Measurements from ENCODE around the gene CDK4.

Gene CDK4

GRCh38 chr12:57755454-57756372 is 3.6 kb upstream of the CDK4 start:
- H4K20me1 ChIP-seq (ENCODE audit: insufficient read depth, low read length), result no peaks in the 10 kb centered on the region
- H3K4me3 ChIP-seq (ENCODE audit: low read depth, low read length, poor library complexity, severe bottlenecking), result peak overlapping the region; percentile 73
- H3K4me1 ChIP-seq (ENCODE audit: insufficient read depth, low read length, severe bottlenecking), result peaks cover 43% of the 10 kb centered on the region
- peak overlapping the region; percentile 65 for H3K27ac ChIP-seq (ENCODE audit: low read depth, low read length, poor library complexity, severe bottlenecking)
- H3K9me2 ChIP-seq (ENCODE audit: low read depth, low read length), result no peaks in the 10 kb centered on the region
- H3K27me3 ChIP-seq (ENCODE audit: insufficient read depth, low read length), result no peaks in the 10 kb centered on the region
- TF ChIP-seq CTCF (IDR thresholded peaks at IDR 0.05; ENCODE audit: low read length) (no peak), EZH2 (IDR thresholded peaks at IDR 0.05; ENCODE audit: borderline replicate concordance, low read length) (no peak)
- H3K9me3 ChIP-seq (ENCODE audit: low read length), result no peaks in the 10 kb centered on the region
- peak overlapping the region; percentile 77 for H3K9ac ChIP-seq (ENCODE audit: low read length)
- H3K79me2 ChIP-seq (ENCODE audit: insufficient read depth, low read length), result peaks cover 14% of the 10 kb centered on the region
- no peak overlapping the region for H2AFZ ChIP-seq (ENCODE audit: low read length)
- no peaks in the 10 kb centered on the region for H3F3A ChIP-seq (ENCODE audit: insufficient read depth, low read length)
- H3K36me3 ChIP-seq (ENCODE audit: insufficient read depth, low read length), result peaks cover 34% of the 10 kb centered on the region
- peak overlapping the region; percentile 91 for H3K4me2 ChIP-seq (ENCODE audit: low read length)

GRCh38 chr12:57755194-57755453 is 3.0 kb upstream of the CDK4 start:
- peak overlapping the region; percentile 77 for H3K9ac ChIP-seq (ENCODE audit: low read length)

GRCh38 chr12:57754411-57755193 is 2.5 kb upstream of the CDK4 start, which contains the start of gene MARCHF9:
MARCHF9 (plus strand) TSS chr12:57755103; CDS start chr12:57755529, 426 bp downstream.
- Histone ChIP-seq H3K9me2 (ENCODE audit: low read depth, low read length) (no peaks in the 10 kb centered on the region), H3K27ac (ENCODE audit: low read depth, low read length, poor library complexity, severe bottlenecking) (peak within 1 kb of the TSS; percentile 65), H3K27me3 (ENCODE audit: insufficient read depth, low read length) (no peaks in the 10 kb centered on the region), H3K4me1 (ENCODE audit: insufficient read depth, low read length, severe bottlenecking) (peaks cover 48% of the 10 kb centered on the region), H3K79me2 (ENCODE audit: insufficient read depth, low read length) (peaks cover 21% of the 10 kb centered on the region), H3K9me3 (ENCODE audit: low read length) (no peaks in the 10 kb centered on the region), H3K36me3 (ENCODE audit: insufficient read depth, low read length) (peaks cover 39% of the 10 kb centered on the region), H3K4me3 (ENCODE audit: low read depth, low read length, poor library complexity, severe bottlenecking) (peak within 1 kb of the TSS; percentile 73), H3K4me2 (ENCODE audit: low read length) (peak within 1 kb of the TSS; percentile 91), H3F3A (ENCODE audit: insufficient read depth, low read length) (no peaks in the 10 kb centered on the region), H4K20me1 (ENCODE audit: insufficient read depth, low read length) (no peaks in the 10 kb centered on the region), H3K9ac (ENCODE audit: low read length) (peak within 1 kb of the TSS; percentile 77), H2AFZ (ENCODE audit: low read length) (no peak within 1 kb of the TSS)
- no peak for TF ChIP-seq CTCF (IDR thresholded peaks at IDR 0.05; ENCODE audit: low read length)

More at GRCh38 chr12:57755194-57755453, 3.0 kb upstream of the CDK4 start:
- H3F3A ChIP-seq (ENCODE audit: insufficient read depth, low read length), result no peaks in the 10 kb centered on the region
- no peaks in the 10 kb centered on the region for H3K27me3 ChIP-seq (ENCODE audit: insufficient read depth, low read length)
- H3K4me1 ChIP-seq (ENCODE audit: insufficient read depth, low read length, severe bottlenecking), result peaks cover 48% of the 10 kb centered on the region
- no peaks in the 10 kb centered on the region for H3K9me2 ChIP-seq (ENCODE audit: low read depth, low read length)
- H2AFZ ChIP-seq (ENCODE audit: low read length), result no peak overlapping the region
- H3K4me2 ChIP-seq (ENCODE audit: low read length), result peak overlapping the region; percentile 91; the same call in 1 of the 2 replicates
- H3K27ac ChIP-seq (ENCODE audit: low read depth, low read length, poor library complexity, severe bottlenecking), result no peak overlapping the region
- H3K79me2 ChIP-seq (ENCODE audit: insufficient read depth, low read length), result peaks cover 20% of the 10 kb centered on the region
- H3K9me3 ChIP-seq (ENCODE audit: low read length), result no peaks in the 10 kb centered on the region
- peak overlapping the region; percentile 73 for H3K4me3 ChIP-seq (ENCODE audit: low read depth, low read length, poor library complexity, severe bottlenecking)
- TF ChIP-seq CTCF (IDR thresholded peaks at IDR 0.05; ENCODE audit: low read length) (no peak), EZH2 (IDR thresholded peaks at IDR 0.05; ENCODE audit: borderline replicate concordance, low read length) (no peak)
- peaks cover 40% of the 10 kb centered on the region for H3K36me3 ChIP-seq (ENCODE audit: insufficient read depth, low read length)
- no peaks in the 10 kb centered on the region for H4K20me1 ChIP-seq (ENCODE audit: insufficient read depth, low read length)
